H1 (cell line): ENCODE results near the gene ZNF385D. TPM values are rescaled to one million over a fixed set of nuclear protein-coding genes. Genes with fewer than 3 reads are reported as not detected.
A peak's percentile ranks its signal among the peaks of the same experiment; 100 is the strongest.
"Not testable (repeated sequence)": the region's sequence is repeated elsewhere in the genome, so short reads cannot be mapped to it uniquely, and the experiment has no call there.

Source experiments
- CTCF ChIA-PET: fragments of 300-600 bp; sonication (Branson Sonifier 250); formaldehyde crosslinking; loops from one replicate; lab custom pipeline; 2021; ENCODE audit not compliant: partially characterized antibody; lab: Charles Lee
- POLR2A ChIA-PET: fragments of 300-600 bp; sonication (Branson Sonifier 250); formaldehyde crosslinking; loops from one replicate; lab custom pipeline; 2021; ENCODE audit warnings: inconsistent platforms; ENCODE audit not compliant: partially characterized antibody; lab: Charles Lee
- DNase-seq, 2 experiments: peaks; one replicate each; pipeline versions ENCODE4 v3.0.0 to v3.0.0-alpha.2; 2010 to 2022; ENCODE audit warnings: low spot score in 2 of 2, low read depth in 1 of 2, mixed read lengths in 1 of 2
- FAIRE-seq: peaks from 2 replicates; lab custom pipeline; 2011; peaks lifted over from hg19 to GRCh38; lab: Jason Lieb, UNC
- H2AFZ ChIP-seq: 2 replicates; pipeline ENCODE4 v1.8.1; 2012; ENCODE audit warnings: low read length, inconsistent platforms
- H2AK5ac ChIP-seq: 2 replicates; pipeline ENCODE4 v1.6.1; 2013; ENCODE audit warnings: low read depth, low read length
- H2BK120ac ChIP-seq: replicated peaks from 2 replicates; pipeline ENCODE3; 2013; ENCODE audit warnings: low read depth, low read length, inconsistent platforms
- H2BK12ac ChIP-seq: 2 replicates; pipeline ENCODE4 v1.6.1; 2013; ENCODE audit warnings: low read depth, low read length
- H2BK15ac ChIP-seq: 2 replicates; pipeline ENCODE4 v1.6.1; 2013; ENCODE audit warnings: low read length
- H2BK20ac ChIP-seq: 2 replicates; pipeline ENCODE4 v1.6.1; 2013; ENCODE audit warnings: low read length
- H2BK5ac ChIP-seq: 2 replicates; pipeline ENCODE4 v1.6.1; 2013; ENCODE audit warnings: low read depth, low read length
- H3K14ac ChIP-seq: 2 replicates; pipeline ENCODE4 v1.6.1; 2013; ENCODE audit warnings: inconsistent platforms; ENCODE audit not compliant: insufficient read length
- H3K18ac ChIP-seq: 2 replicates; pipeline ENCODE4 v1.6.1; 2013; ENCODE audit warnings: low read length; ENCODE audit errors: extremely low read depth
- H3K23ac ChIP-seq: 2 replicates; pipeline ENCODE4 v1.6.1; 2013; ENCODE audit warnings: inconsistent platforms; ENCODE audit not compliant: insufficient read length
- H3K23me2 ChIP-seq: 2 replicates; pipeline ENCODE4 v1.6.1; 2013; ENCODE audit warnings: low read depth, low read length
- H3K27ac ChIP-seq: 2 replicates; pipeline ENCODE4 v1.6.1; 2011; ENCODE audit warnings: low read depth, low read length, inconsistent platforms
- H3K27me3 ChIP-seq, 4 experiments: replicated peaks in 1 of 4; 1 replicate in 1 of 4; 2 replicates in 3 of 4; pipeline versions ENCODE4 v1.6.1 to v1.8.1; 2011 to 2013; ENCODE audit warnings: low read length in 3 of 4, mild to moderate bottlenecking in 3 of 4, inconsistent platforms in 2 of 4, mixed read lengths in 2 of 4, moderate library complexity in 1 of 4; ENCODE audit not compliant: control insufficient read depth in 3 of 4, insufficient read depth in 3 of 4; ENCODE audit errors: extremely low read depth in 1 of 4
- H3K36me3 ChIP-seq, 4 experiments: 2 replicates each; pipeline versions ENCODE4 v1.6.1 to v1.8.1; 2011 to 2013; ENCODE audit warnings: mild to moderate bottlenecking in 4 of 4, low read length in 3 of 4, moderate library complexity in 2 of 4, control low read depth in 1 of 4, inconsistent platforms in 1 of 4; ENCODE audit not compliant: insufficient read depth in 4 of 4, control insufficient read depth in 2 of 4
- H3K4ac ChIP-seq: replicated peaks from 2 replicates; pipeline ENCODE3; 2013; ENCODE audit warnings: low read length, low read depth, mixed read lengths, inconsistent platforms; ENCODE audit not compliant: insufficient read length
- H3K4me1 ChIP-seq, 4 experiments: replicated peaks in 1 of 4; 1 replicate in 1 of 4; 2 replicates in 3 of 4; pipeline versions ENCODE4 v1.6.1 to v1.8.1; 2011 to 2013; ENCODE audit warnings: low read length in 3 of 4, inconsistent platforms in 2 of 4, mixed read lengths in 1 of 4; ENCODE audit not compliant: insufficient read depth in 4 of 4, control insufficient read depth in 3 of 4
- H3K4me2 ChIP-seq, 2 experiments: 2 replicates each; pipeline versions ENCODE4 v1.6.1 to v1.8.1; 2011 to 2013; ENCODE audit warnings: low read depth in 2 of 2, low read length in 2 of 2, control low read depth in 1 of 2, inconsistent platforms in 1 of 2, mild to moderate bottlenecking in 1 of 2; ENCODE audit not compliant: insufficient read depth in 1 of 2
- H3K4me3 ChIP-seq, 4 experiments: fragments of 200-600, 300-600 bp in 1 of 4; sonication (generic), shearing (Covaris generic), sonication (Bioruptor Twin) in 1 of 4; 2 replicates each; pipeline versions ENCODE4 v1.5.1 to v1.8.1; 2011 to 2016; ENCODE audit warnings: low read length in 4 of 4, low read depth in 3 of 4, control low read depth in 2 of 4, inconsistent platforms in 2 of 4, mild to moderate bottlenecking in 2 of 4, mixed read lengths in 1 of 4, moderate library complexity in 1 of 4; ENCODE audit not compliant: insufficient read depth in 2 of 4; ENCODE audit errors: extremely low read depth in 1 of 4
- H3K56ac ChIP-seq: replicated peaks from 2 replicates; pipeline ENCODE3; 2013; ENCODE audit warnings: low read depth, mild to moderate bottlenecking, mixed read lengths, low read length, inconsistent platforms; ENCODE audit not compliant: insufficient read length
- H3K79me1 ChIP-seq: 2 replicates; pipeline ENCODE4 v1.6.1; 2013; ENCODE audit warnings: low read depth, low read length, control low read depth
- H3K79me2 ChIP-seq, 2 experiments: 2 replicates each; pipeline versions ENCODE4 v1.6.1 to v1.8.1; 2012 to 2013; ENCODE audit warnings: low read length in 2 of 2, mild to moderate bottlenecking in 2 of 2, inconsistent platforms in 1 of 2; ENCODE audit not compliant: insufficient read depth in 2 of 2, control insufficient read depth in 1 of 2
- H3K9ac ChIP-seq, 4 experiments: replicated peaks in 1 of 4; 1 replicate in 1 of 4; 2 replicates in 3 of 4; pipeline versions ENCODE4 v1.6.1 to v1.8.1; 2011 to 2013; ENCODE audit warnings: low read depth in 3 of 4, low read length in 3 of 4, control low read depth in 2 of 4, mild to moderate bottlenecking in 2 of 4, moderate library complexity in 2 of 4, inconsistent platforms in 1 of 4; ENCODE audit errors: extremely low read depth in 1 of 4
- H3K9me3 ChIP-seq, 2 experiments: 2 replicates each; pipeline versions ENCODE4 v1.6.1 to v1.8.1; 2012 to 2013; ENCODE audit warnings: mild to moderate bottlenecking in 2 of 2, moderate library complexity in 2 of 2, control low read depth in 1 of 2, inconsistent platforms in 1 of 2, low read depth in 1 of 2, low read length in 1 of 2, mixed read lengths in 1 of 2; ENCODE audit not compliant: insufficient read depth in 2 of 2
- H4K20me1 ChIP-seq, 2 experiments: replicated peaks in 1 of 2; 2 replicates each; pipeline versions ENCODE3 to v1.8.1; 2011 to 2013; ENCODE audit warnings: inconsistent platforms in 2 of 2, low read length in 2 of 2, mild to moderate bottlenecking in 1 of 2; ENCODE audit not compliant: insufficient read depth in 2 of 2, control insufficient read depth in 1 of 2
- H4K5ac ChIP-seq: 2 replicates; pipeline ENCODE4 v1.6.1; 2013; ENCODE audit warnings: low read length, low read depth, mixed read lengths, inconsistent platforms; ENCODE audit not compliant: insufficient read length
- H4K8ac ChIP-seq: 2 replicates; pipeline ENCODE4 v1.8.0; 2013; ENCODE audit warnings: mild to moderate bottlenecking, moderate library complexity, low read length, inconsistent platforms; ENCODE audit not compliant: insufficient read depth; ENCODE audit errors: extremely low read depth
- H4K91ac ChIP-seq: replicated peaks from 2 replicates; pipeline ENCODE3; 2013; ENCODE audit warnings: low read length, mixed read lengths, inconsistent platforms; ENCODE audit not compliant: insufficient read length
- WGBS, 2 experiments: shearing (Covaris generic) in 1 of 2; methylation state at CpG; one replicate each; pipeline versions ENCODE4 v1.1.6 to v1.1.7; 2013 to 2015; ENCODE audit warnings: low lambda C conversion rate in 2 of 2, mixed read lengths in 2 of 2, inconsistent platforms in 1 of 2, low coverage in 1 of 2, missing lambda C conversion rate in 1 of 2; ENCODE audit not compliant: insufficient replicate concordance in 2 of 2, insufficient coverage in 1 of 2, insufficient read length in 1 of 2; ENCODE audit errors: extremely low coverage in 1 of 2, missing lambda C conversion rate in 1 of 2; 5-methylcytosine and 5-hydroxymethylcytosine counted together
- polyA plus RNA-seq, 7 experiments: library from polyadenylated mRNA; depleted of rRNA in 3 of 7; stranded (reverse) in 5 of 7; unstranded in 2 of 7; fragments of >200 nt in 5 of 7; fragments of 200-250 nt in 2 of 7; gene quantifications; 1 replicate in 5 of 7; 2 replicates in 1 of 7; 4 replicates in 1 of 7; pipeline versions ENCODE4 v1.2.1 to v1.2.3, GENCODE V29; 2011 to 2013; ENCODE audit warnings: missing spikeins in 2 of 7, mixed read lengths in 2 of 7
- total RNA-seq: library from RNA; stranded (reverse); fragmentation: NEBNext Ultra II Directional; extraction: Animal tissue kit (Norgen Biotek cat#: 25700); gene quantifications from 2 replicates; pipeline ENCODE4 v1.2.1, GENCODE V29; 2021

The ZNF385D gene
- total and polyA plus RNA-seq, 2 of the 8 experiments (the other 6 are each of a cell fraction or from before 2014, with no cell fraction given) = 5.9 to 10.8 TPM

GRCh38 chr3:21490671-21491070 is 260.3 kb downstream of the ZNF385D start:
- H3K4ac ChIP-seq, H3K79me1 ChIP-seq, H3K36me3 ChIP-seq, H2BK20ac ChIP-seq, H2AK5ac ChIP-seq, H3K27me3 ChIP-seq, H4K91ac ChIP-seq, H2AFZ ChIP-seq, H3K9me3 ChIP-seq, H2BK15ac ChIP-seq, H3K4me1 ChIP-seq, H2BK120ac ChIP-seq, H2BK12ac ChIP-seq, H3K4me3 ChIP-seq, H4K20me1 ChIP-seq, H3K4me2 ChIP-seq, DNase-seq, H3K27ac ChIP-seq, CTCF ChIA-PET, H3K23me2 ChIP-seq, H3K18ac ChIP-seq, H3K14ac ChIP-seq, H4K8ac ChIP-seq, H2BK5ac ChIP-seq, H3K56ac ChIP-seq, H4K5ac ChIP-seq, H3K79me2 ChIP-seq, POLR2A ChIA-PET, H3K23ac ChIP-seq, H3K9ac ChIP-seq: not testable (repeated sequence)
- no CpG with 5 or more reads among the region's 3 CpGs for WGBS, 2 experiments
- FAIRE-seq = peak; percentile 50
